Measurements from ENCODE around the gene FAM174C.

GRCh38 chr19:1250437-1251260 is 24.7 kb upstream of the FAM174C start:
- TF ChIP-seq POLR2A (IDR thresholded peaks at IDR 0.05) = no peak
- TF ChIP-seq CTCF (IDR thresholded peaks at IDR 0.05 in 8 of 11, conservative IDR thresholded peaks at IDR 0.05 in 3 of 11) = peak in 1 of 11 experiments; percentile 16

Measured in spleen (tissue), 7 donors.